HTR-8/SVneo (cell line): Measurements from ENCODE around the gene CPN1.
A peak's percentile ranks its signal among the peaks of the same experiment; 100 is the strongest.
"Not testable (repeated sequence)": the region's sequence is repeated elsewhere in the genome, so short reads cannot be mapped to it uniquely, and the experiment has no call there.

Experiments
- DNase-seq: peaks from one replicate; pipeline ENCODE4 v3.0.0; 2011; ENCODE audit warnings: low spot score, mixed read lengths; ENCODE audit not compliant: insufficient read length
- FAIRE-seq: peaks from 2 replicates; lab custom pipeline; 2011; peaks lifted over from hg19 to GRCh38; lab: Jason Lieb, UNC

CPN1 gene

DNA sequence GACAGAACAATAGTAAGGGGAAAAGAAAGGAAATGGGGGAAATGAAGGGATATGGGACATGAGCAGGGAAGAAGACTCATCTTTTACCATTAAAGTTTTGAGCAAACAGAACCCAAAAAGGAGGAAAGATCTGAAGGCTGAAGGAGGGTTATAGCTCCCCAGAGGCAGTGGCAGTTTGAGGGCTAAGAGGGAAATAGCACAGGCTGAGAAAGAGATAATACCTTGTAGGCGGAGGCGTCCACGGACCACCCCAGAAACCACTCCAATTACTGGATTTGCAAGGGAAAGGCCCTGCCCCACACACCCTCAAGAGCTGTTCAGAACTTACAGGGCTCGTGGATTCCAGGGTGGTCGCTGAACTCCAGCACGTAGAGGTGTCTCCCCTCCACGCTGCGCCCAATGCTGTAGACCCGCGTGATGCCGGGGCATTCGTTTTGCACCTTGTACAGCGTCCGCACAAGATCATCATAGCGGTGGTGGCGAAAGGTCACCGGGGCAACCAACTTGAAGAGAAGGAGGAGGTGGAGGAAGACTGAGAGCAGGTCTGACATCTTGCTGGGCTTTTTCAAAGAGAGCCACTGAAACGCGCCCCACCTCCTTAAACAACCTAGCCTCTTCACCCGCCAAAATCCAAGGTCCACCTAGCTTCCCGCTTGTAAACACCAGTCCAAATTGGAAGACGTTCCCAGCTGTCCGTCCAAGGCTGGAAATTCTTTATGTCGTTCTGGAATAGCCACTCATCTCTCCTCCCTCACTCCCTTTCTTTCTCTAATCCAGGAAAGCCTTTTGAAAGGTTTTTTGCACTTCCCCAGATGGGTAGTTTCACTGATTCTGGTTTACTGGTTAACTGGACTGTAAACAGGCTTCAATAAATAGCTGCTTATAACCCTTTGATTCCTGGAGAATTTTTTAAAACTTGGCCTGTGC lies at the start of gene CPN1:
Gene CPN1 (minus strand): TSS at position 795 of the 927 bp plus-strand sequence. CDS start 244 bp downstream, at position 551.
- DNase-seq (no peak), FAIRE-seq (no peak)

DNA sequence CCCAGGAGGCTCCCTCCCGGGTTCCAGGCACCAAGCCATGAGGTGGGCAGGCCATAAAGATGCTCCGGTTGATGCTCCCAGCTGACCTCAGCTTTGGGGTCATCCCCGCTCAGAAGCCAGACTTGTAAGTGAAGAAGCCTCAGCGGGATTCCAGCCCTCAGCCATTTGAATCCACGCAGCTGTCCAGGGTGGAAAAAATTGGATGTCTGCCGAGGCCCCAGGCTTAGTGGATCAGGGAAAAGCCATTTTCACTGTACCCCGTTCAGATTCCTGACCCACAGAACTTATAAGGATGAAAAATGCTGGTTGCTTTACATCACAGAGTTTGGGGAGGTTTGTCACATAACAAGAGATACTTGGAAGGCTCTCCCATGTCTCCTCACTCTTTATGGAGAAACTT lies 49.2 kb upstream of the CPN1 start:
- no peak for DNase-seq
- no peak for FAIRE-seq

DNA sequence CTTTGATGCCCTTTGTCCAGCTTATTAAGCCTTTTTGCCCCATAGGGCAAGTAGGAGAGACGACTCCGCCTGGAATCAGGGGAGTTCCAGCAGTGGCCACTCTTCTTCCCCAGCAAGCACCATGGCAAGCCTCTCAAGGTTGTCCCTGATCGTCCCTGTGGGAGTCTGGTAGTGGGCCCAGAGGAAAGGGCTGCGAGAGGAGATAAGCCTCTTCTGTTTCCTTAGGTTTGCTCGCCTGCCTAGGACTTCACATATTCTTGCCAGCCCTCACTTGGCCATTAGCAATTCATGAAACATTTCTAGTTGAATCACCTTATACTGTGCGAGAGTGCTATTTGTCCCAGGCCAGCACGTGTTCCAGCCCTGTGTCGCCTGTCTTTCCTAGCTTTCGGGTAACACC lies 47.8 kb upstream of the CPN1 start:
- no peak for DNase-seq
- FAIRE-seq, result no peak

DNA sequence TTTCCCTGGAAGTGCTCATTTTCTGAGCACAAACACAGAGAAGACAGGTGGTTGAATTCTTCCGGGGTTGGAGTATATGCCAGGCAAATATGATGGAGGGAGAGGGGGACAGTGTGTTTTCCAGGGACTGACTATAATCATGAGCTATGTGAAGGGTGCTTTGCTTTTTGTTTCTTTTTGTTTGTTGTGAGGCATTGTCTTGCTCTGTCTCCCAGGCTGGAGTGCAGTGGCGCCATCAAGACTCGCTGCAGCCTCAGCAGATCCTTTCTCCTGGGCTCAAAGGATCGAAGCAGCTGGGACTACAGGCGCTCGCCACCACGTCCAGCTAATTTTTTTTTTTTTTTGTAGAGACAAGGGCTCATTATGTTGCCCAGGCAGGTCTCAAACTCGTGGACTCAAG lies 47.3 kb upstream of the CPN1 start:
- DNase-seq (no peak), FAIRE-seq (no peak)

DNA sequence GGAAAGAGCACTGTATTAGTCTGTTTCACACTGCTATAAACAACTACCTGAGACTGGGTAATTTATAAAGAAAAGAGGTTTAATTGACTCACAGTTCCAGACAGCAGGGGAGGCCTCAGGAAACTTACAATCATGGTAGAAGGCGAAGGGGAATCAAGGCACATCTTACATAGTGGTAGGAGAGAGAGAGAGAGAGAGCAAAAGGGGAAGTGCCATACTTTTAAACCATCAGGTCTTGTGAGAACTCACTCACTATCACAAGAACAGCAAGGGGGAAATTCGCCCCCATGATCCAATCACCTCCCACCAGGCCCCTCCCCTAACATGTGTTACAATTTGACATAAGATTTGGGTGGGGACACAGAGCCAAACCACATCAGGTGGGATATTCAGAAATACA lies 43.7 kb upstream of the CPN1 start:
- DNase-seq, FAIRE-seq: not testable (repeated sequence)

DNA sequence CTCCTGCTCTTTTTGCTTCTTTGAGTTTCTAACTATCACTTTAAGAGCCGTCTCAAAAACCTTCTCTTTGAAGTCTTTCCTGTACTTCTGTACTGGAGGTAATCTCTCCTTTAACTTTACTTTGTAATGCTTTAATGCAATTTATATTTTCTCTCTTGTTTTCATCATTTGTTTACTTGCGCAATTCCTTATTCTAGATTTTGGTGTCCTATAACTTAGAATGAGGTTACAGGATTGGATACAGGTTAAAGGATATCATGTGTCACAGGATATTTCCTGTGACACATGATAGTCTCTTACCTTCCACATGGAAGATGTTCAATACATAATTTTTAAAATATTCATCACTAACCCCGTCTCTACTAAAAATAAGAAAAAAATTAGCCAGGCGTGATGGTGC lies 42.4 kb upstream of the CPN1 start:
- DNase-seq (no peak), FAIRE-seq (no peak)

DNA sequence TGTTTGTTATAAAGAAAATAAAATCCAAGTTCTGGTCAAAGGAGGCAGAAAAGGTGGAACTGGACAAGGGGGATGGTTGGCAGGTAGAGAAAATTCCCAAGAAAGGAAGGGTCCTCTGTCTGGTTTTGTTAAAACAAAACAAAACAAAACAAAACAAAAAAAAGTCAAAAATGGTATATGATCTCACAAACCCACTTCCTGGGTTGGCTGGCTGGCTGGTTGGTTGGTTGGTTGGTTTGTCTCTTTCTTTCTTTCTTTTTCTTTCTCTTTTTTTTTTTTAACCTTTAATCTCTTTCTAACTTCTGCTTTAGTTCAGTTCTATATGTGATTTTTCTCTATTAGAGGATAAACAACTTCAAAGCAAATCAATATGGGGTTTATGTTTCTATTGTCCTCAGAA lies 41.1 kb upstream of the CPN1 start:
- FAIRE-seq (no peak), DNase-seq (no peak)

DNA sequence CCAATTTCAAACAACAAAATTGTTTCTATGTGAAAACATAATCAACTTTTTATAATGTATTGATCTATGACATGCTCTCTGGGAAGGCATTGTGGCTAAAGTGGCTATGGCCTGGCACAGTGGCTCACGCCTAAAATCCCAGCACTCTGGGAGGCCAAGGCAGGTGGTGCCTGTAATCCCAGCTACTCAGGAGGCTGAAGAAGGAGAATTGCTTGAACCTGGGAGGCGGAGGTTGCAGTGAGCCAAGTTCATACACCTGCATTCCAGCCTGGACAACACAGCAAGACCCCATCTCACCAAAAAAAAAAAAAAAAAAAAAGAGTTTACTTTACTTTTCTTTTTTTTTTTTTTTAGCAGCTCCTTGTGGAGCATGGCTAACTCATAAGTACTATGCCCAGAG lies 38.9 kb upstream of the CPN1 start:
- no peak for FAIRE-seq

DNA sequence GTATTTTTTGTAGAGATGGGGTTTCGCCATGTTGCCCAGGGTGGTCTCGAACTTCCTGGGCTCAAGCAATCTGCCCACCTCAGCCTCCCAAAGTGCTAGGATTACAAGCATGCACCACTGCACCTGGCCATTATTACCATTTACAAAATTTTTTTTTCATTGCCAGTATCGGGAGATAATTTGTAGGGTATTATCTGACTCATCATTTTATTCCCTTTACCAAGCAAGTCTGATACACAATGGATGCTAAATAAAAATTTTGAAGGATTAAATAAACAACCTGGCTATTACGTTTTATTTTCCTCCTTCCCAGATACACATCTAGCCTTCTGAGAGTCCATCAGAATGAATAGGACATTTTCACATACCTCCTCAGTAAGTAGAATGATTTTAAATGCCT lies 38.1 kb upstream of the CPN1 start:
- DNase-seq (no peak), FAIRE-seq (no peak)

More for the DNA sequence above, 38.9 kb upstream of the CPN1 start:
- DNase-seq, result no peak

DNA sequence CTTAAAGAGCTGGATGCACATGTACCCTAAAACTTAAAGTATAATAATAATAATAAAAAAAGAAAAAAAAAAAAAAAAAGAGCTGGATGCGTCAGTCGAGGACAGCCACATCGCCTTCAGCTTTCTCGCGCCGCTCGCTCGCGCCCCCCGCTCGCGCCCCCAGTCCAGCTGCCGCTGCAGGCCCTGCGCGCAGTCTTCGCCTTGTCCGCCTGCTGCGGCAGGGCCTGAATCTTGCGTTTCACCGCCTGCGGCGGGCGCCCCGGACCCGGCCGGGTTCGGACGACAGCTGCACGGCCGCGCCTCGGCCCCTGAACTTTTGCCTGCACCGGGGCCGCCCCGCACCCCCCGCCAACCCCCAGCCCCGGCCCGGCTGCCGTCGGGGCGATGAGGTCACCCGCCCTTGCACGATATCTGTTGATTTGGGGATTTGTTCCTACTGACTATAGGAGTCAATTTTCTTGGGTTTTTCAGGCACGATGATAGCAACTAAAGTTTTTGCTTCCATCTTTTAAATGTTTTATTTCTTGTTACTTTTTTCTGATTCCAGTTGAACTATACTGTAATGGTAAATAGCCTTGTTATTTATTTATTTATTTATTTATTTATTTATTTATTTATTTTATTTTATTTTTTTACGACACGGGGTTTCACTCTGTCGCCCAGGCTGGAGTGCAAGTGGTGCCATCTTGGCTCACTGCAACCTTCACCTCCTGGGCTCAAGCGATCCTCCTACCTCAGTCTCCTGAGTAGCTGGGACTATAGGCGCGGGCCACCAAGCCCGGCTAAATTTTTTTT lies 33.5 kb upstream of the CPN1 start:
- FAIRE-seq (no peak), DNase-seq (no peak)

DNA sequence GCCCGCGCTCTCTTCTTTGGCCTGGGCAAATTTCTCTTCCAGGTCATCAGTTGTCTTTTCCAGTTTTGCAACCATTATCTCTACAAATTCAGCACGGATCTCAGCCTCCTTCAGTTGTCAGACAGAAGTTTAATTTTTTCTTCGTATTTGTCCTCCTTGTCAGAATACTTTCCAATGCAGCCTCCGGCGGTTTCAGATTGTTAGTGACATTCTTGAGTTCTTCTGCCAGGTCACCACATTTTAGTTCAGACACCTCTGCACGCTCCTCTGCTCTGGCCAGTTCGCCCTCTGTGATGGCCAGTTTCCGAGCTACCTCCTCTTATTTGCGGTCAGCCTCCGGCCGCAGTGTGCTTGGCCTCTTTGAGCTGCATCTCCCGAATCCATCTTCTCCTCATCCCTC lies 32.8 kb upstream of the CPN1 start:
- DNase-seq, result no peak

DNA sequence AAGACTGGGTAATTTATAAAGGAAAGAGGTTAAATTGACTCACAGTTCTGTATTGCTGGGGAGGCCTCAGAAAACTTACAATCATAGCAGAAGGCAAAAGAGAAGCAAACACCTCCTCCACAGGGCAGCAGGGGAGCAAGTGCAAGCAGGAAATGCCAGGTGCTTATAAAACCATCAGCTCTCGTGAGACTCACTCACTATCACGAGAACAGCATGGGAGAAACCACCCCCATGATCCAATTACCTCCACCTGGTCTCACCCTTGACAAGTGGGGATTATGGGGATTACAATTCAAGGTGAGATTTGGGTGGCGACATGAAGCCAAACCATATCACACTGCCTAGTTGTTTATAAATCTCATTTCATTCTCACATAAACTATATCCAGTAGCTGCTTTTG lies 28.0 kb upstream of the CPN1 start:
- FAIRE-seq (no peak), DNase-seq (no peak)

More for the DNA sequence above, 32.8 kb upstream of the CPN1 start:
- FAIRE-seq, result no peak

DNA sequence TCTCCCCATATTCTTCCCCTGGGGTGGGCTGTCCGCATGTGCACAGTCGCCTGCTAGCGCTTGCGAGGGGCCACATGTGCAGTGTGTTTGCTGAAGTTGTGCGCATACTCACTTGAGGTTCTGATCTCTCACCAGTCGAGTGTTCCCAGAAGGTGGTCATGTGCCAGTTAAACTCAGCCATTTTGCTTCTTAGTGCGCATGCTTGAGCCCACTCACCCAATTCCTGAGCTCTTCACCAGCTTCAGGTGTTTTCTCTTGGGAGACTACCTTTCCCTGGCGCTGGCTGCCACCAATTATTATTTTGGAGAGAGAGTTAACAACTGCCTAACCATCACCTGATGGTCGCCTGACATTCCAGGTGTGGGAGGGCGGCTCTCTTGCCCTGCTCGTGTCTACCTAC lies 25.2 kb upstream of the CPN1 start:
- FAIRE-seq (no peak), DNase-seq (no peak)

DNA sequence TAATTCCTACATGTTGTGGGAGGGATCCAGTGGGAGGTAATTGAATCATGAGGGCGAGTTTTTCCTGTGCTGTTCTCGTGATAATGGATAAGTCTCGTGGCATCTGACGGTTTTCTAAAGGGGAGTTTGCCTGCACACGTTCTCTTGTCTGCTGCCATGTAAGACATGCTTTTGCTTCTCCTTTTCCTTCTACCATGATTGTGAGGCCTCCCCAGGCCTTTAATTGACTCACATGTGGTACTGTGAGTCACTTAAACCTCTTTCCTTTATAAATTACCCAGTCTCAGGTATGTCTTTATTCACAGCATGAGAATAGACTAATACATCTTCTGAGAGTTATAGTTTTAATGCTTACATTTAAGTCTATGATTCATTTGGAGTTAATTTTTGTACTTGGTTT lies 22.6 kb upstream of the CPN1 start:
- DNase-seq (no peak), FAIRE-seq (no peak)

DNA sequence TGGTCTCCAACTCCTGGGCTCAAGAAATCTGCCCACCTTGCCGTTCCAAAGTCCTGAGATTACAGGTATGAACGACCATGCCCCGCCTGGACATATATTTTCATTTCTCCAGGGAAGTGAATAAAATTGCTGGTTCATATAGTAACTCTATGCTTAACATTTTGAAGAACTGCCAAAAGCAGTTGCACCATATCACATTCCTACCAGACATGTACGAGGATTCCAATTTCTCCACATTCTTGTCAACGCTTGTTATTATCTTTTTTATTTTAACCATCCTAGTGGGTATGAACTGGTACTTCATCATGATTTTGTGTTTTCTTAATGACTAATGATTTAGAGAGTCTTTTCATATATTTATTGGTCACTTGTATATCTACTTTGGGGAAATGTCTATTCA lies 21.9 kb upstream of the CPN1 start:
- no peak for FAIRE-seq

DNA sequence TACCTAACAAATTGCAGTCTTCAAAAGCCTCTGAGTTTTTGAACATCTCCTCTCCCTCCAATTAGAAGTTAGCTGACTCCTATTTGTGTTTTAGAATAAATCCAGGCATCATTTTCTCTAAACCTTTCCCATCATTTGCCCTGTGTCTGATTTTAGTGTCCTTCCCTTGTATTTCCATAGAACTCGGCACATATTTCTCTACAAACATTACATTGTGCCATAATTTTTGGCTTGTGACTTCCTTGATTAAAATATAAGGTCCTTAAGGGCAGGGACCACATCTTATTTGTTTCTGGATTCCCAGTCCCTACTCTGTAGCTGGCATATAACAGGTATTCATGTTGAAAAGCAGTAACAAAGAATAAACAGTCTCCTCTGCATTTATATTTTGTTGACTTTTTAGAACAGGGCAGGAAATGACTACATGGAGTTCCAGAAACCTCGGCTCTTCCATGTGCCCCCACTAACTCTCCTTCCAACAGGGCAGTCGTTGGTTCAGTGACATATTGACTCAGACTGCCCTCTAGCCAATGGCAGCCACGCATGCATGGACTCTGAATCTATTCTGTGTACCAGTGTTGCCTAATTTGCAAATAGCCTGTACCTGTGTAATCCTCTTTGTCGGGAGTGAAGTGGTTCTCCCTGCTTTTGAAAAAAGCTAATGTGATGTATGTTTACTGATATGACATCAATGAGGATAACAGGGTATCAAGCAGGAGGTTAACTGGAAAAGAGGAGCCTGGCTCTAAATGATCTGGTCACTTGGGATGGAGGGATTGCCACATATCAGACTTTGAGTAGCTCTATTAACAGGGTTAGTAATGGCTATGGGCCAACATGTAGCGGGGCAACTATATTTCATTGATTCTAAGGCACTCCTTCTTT lies 19.8 kb upstream of the CPN1 start:
- FAIRE-seq (no peak), DNase-seq (no peak)

More for the DNA sequence above, 21.9 kb upstream of the CPN1 start:
- DNase-seq, result no peak

DNA sequence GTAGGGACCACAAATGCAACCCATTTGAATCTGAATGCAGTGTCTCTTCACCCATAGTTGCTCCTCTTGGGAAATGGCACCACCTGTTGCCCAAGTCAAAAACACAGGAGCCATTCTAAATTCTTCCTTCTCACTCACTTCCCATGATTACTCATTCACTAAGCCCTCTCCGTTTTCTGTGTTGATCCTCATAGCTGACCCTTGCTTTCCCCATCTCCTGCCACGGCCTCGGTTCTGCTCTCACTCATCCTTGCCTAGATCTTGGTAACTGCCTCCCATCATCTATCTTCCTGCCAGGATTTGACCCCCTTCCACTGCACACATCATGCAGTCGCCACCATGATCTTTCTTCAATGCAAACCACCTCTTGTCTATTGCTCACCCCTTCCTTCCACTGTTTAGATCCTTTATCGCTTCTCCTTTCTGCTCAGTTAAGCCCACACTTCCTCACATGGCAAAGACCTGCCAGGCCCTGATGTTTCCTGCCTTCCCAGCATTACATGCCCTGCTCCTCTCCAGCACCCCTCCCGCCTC lies 19.0 kb upstream of the CPN1 start:
- DNase-seq (peak; percentile 30), FAIRE-seq (no peak)

DNA sequence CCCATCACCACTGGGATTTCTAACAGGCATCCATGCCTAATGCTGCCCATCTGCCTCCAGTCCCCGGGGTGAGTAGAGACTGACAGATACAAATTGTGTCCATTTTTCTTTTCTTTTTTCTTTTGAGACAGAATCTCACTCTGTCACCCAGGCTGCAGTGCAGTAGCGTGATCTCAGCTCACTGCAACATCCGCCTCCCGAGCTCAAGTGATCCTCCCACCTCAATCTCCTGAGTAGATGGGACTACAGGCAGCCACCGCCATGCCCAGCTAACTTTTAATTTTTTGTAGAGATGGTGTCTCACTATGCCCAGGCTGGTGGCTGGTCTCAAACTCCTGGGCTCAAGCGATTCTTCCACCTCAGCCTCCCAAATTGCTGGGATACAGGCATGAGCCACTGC lies 7.6 kb upstream of the CPN1 start:
- DNase-seq, result no peak
- no peak for FAIRE-seq

DNA sequence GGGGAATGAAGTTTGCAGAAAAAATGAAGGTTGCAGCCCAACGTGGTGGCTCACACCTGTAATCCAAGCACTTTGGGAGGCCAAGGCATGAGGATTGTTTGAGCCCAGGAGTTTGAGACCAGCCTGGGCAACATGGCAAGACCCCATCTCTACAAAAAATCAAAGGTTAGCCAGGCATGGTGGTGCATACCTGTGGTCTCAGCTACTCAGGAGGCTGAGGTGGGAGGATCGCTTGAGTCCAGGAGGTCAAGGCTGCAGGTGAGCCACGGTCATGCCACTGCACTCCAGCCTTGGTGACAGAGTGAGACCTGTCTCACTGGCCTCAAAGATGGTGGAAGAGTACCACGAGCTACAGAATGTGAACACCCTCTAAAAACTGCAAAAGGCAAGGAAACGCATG lies 5.0 kb upstream of the CPN1 start:
- not testable (repeated sequence) for DNase-seq, FAIRE-seq

DNA sequence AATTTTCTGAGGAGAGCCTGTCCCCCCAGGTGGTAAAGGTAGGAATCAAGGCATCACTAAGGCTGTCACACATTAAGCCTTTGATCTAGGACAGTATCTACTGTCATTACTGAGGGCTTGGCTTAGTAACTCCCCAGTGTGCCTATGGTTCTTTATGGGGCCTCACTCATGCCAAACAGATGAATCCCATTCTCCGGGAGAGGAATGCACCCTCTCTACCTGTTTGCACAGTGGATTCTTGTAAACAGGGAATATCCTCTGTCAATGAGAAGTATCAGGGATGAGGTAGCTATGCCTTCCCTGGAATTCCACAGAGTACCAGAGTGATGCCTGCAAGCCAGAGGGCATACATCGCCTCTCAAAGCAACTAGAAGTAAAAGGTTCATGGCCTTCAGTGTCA lies 3.9 kb upstream of the CPN1 start:
- no peak for DNase-seq
- no peak for FAIRE-seq
